A549 (cell line): ENCODE results near the gene FILIP1L. TPM values are rescaled to one million over a fixed set of nuclear protein-coding genes. Genes with fewer than 3 reads are reported as not detected.

Experiments
- ATAC-seq, 2 experiments: fragments of 200-7000 bp in 1 of 2; fragments of >200 bp in 1 of 2; cut with Nextera tagmentation in 1 of 2; cut with Tn5 transposase in 1 of 2; 3 replicates each; pipeline versions ENCODE4 v1.8.0 to v1.9.1; 2018 to 2020; ENCODE audit warnings: mild to moderate bottlenecking in 1 of 2, moderate library complexity in 1 of 2
- CTCF ChIA-PET: fragments of 300-600 bp; sonication (Branson Sonifier 250); formaldehyde crosslinking; extraction: SDS; loops from one replicate; lab custom pipeline; 2021; ENCODE audit warnings: antibody characterized with exemption, inconsistent platforms; lab: Yijun Ruan, JAX
- POLR2A ChIA-PET: fragments of 350-600 bp; formaldehyde crosslinking; extraction: SDS; loops from one replicate; lab custom pipeline; 2021; ENCODE audit warnings: antibody characterized with exemption, inconsistent platforms; lab: Yijun Ruan, JAX
- DNase-seq, 2 experiments: peaks; one replicate each; pipeline versions ENCODE4 v3.0.0 to v3.0.0-alpha.2; 2011 to 2016; ENCODE audit warnings: low read depth in 1 of 2, low spot score in 1 of 2
- FAIRE-seq: peaks from 2 replicates; lab custom pipeline; 2011; peaks lifted over from hg19 to GRCh38; lab: Jason Lieb, UNC
- H3K27ac ChIP-seq, 2 experiments: fragments of >200 bp; sonication (Bioruptor Twin); formaldehyde crosslinking; 3 replicates each; pipeline ENCODE4 v1.5.1; 2016 to 2017
- H3K4me1 ChIP-seq: fragments of >200 bp; sonication (Bioruptor Twin); formaldehyde crosslinking; 3 replicates; pipeline ENCODE4 v1.6.1; 2016
- H3K4me2 ChIP-seq: fragments of >200 bp; sonication (Bioruptor Twin); formaldehyde crosslinking; 3 replicates; pipeline ENCODE4 v1.6.1; 2016
- H3K4me3 ChIP-seq: fragments of >200 bp; sonication (Bioruptor Twin); formaldehyde crosslinking; 3 replicates; pipeline ENCODE4 v1.5.1; 2016
- H3K9me3 ChIP-seq: fragments of >200 bp; sonication (Bioruptor Twin); formaldehyde crosslinking; 3 replicates; pipeline ENCODE4 v1.6.1; 2016
- ATOH8 ChIP-seq: fragments of 250-450 bp; sonication (Bioruptor Pico); IDR thresholded peaks from 2 replicates; pipeline ENCODE4 v1.5.0; 2020; ENCODE audit warnings: low read depth, mild to moderate bottlenecking, moderate library complexity
- CEBPB ChIP-seq, 2 experiments: fragments of >200 bp in 1 of 2; sonication (Bioruptor Twin) in 1 of 2; formaldehyde crosslinking in 1 of 2; IDR thresholded peaks; 2 replicates each; pipeline ENCODE4 v1.6.1; 2012 to 2016
- CHD2 ChIP-seq: fragments of 150-350 bp; IDR thresholded peaks from 2 replicates; pipeline ENCODE4 v1.6.1; 2014; ENCODE audit warnings: low read length; ENCODE audit not compliant: partially characterized antibody
- E2F6 ChIP-seq: IDR thresholded peaks from 2 replicates; pipeline ENCODE4 v1.6.1; 2012; ENCODE audit warnings: low read depth, borderline replicate concordance
- EHF ChIP-seq: fragments of 250-450 bp; sonication (Bioruptor Pico); IDR thresholded peaks from 2 replicates; pipeline ENCODE4 v1.5.0; 2020; ENCODE audit warnings: mild to moderate bottlenecking
- ESRRA ChIP-seq: fragments of 150-350 bp; IDR thresholded peaks from 2 replicates; pipeline ENCODE4 v1.6.1; 2014; ENCODE audit warnings: mild to moderate bottlenecking, low read length, borderline replicate concordance
- FOXS1 ChIP-seq: fragments of 250-450 bp; sonication (Bioruptor Pico); IDR thresholded peaks from 2 replicates; pipeline ENCODE4 v1.5.0; 2020; ENCODE audit warnings: mild to moderate bottlenecking, moderate library complexity
- GATA3 ChIP-seq: IDR thresholded peaks from 2 replicates; pipeline ENCODE4 v1.6.1; 2012; ENCODE audit warnings: borderline replicate concordance
- HES2 ChIP-seq: fragments of >200 bp; sonication (Bioruptor Twin); formaldehyde crosslinking; IDR thresholded peaks from 2 replicates; pipeline ENCODE4 v1.6.1; 2016
- HOXA7 ChIP-seq: fragments of 250-450 bp; sonication (Bioruptor Pico); IDR thresholded peaks from 2 replicates; pipeline ENCODE4 v1.5.0; 2020; ENCODE audit warnings: mild to moderate bottlenecking, moderate library complexity
- JUN ChIP-seq, 2 experiments: fragments of >200 bp; sonication (Bioruptor Twin); formaldehyde crosslinking; IDR thresholded peaks; 2 replicates in 1 of 2; 3 replicates in 1 of 2; pipeline ENCODE4 v1.6.1; 2016 to 2017
- JUNB ChIP-seq: fragments of >200 bp; sonication (Bioruptor Twin); formaldehyde crosslinking; IDR thresholded peaks from 2 replicates; pipeline ENCODE4 v1.6.1; 2016
- KDM1A ChIP-seq: fragments of 200-600 bp; sonication (generic); IDR thresholded peaks from 2 replicates; pipeline ENCODE4 v1.6.1; 2016; ENCODE audit warnings: low read depth, mild to moderate bottlenecking
- KDM5A ChIP-seq: fragments of 200-600 bp; sonication (generic); IDR thresholded peaks from 2 replicates; pipeline ENCODE4 v1.6.1; 2016; ENCODE audit warnings: antibody characterized with exemption, mild to moderate bottlenecking
- MAZ ChIP-seq: fragments of 150-350 bp; IDR thresholded peaks from 2 replicates; pipeline ENCODE4 v1.6.1; 2014; ENCODE audit warnings: antibody characterized with exemption, low read depth, low read length, borderline replicate concordance
- NPAS2 ChIP-seq: fragments of 250-450 bp; sonication (Bioruptor Pico); IDR thresholded peaks from 2 replicates; pipeline ENCODE4 v1.8.0; 2022; ENCODE audit warnings: mild to moderate bottlenecking, moderate library complexity, borderline replicate concordance
- POLR2A ChIP-seq: IDR thresholded peaks from 2 replicates; pipeline ENCODE4 v1.6.1; 2012; ENCODE audit warnings: mild to moderate bottlenecking, low read length
- POLR2AphosphoS2 ChIP-seq: conservative IDR thresholded peaks from 2 replicates; pipeline ENCODE4 v1.6.1; 2012; ENCODE audit warnings: low read length, improper control_type of control experiment, inconsistent platforms
- RCOR1 ChIP-seq: fragments of 150-350 bp; IDR thresholded peaks from 2 replicates; pipeline ENCODE4 v1.6.1; 2014; ENCODE audit warnings: antibody characterized with exemption, low read length, low read depth
- RNF2 ChIP-seq: fragments of 200-600 bp; sonication (generic); IDR thresholded peaks from 2 replicates; pipeline ENCODE4 v1.6.1; 2016; ENCODE audit warnings: low read depth, mild to moderate bottlenecking, antibody characterized with exemption, moderate library complexity, borderline replicate concordance
- SMC3 ChIP-seq: fragments of >200 bp; sonication (Bioruptor Twin); formaldehyde crosslinking; IDR thresholded peaks from 3 replicates; pipeline ENCODE4 v1.6.1; 2018; ENCODE audit warnings: inconsistent platforms
- SREBF2 ChIP-seq: fragments of 450-650 bp; IDR thresholded peaks from 2 replicates; pipeline ENCODE4 v1.6.1; 2014; ENCODE audit warnings: mild to moderate bottlenecking, moderate library complexity
- TFCP2L1 ChIP-seq: fragments of 250-450 bp; sonication (Bioruptor Pico); IDR thresholded peaks from 2 replicates; pipeline ENCODE4 v1.5.0; 2021; ENCODE audit warnings: mild to moderate bottlenecking
- TP53 ChIP-seq: fragments of 250-450 bp; sonication (Bioruptor Pico); IDR thresholded peaks from 2 replicates; pipeline ENCODE4 v1.5.0; 2021; ENCODE audit warnings: mild to moderate bottlenecking, moderate library complexity
- USF2 ChIP-seq: fragments of 450-650 bp; IDR thresholded peaks from 2 replicates; pipeline ENCODE4 v1.6.1; 2014; ENCODE audit warnings: antibody characterized with exemption
- ZFP36 ChIP-seq: fragments of 450-650 bp; IDR thresholded peaks from 2 replicates; pipeline ENCODE4 v1.6.1; 2014; ENCODE audit warnings: borderline replicate concordance; ENCODE audit not compliant: partially characterized antibody
- ZSCAN20 ChIP-seq: fragments of 250-450 bp; sonication (Bioruptor Pico); IDR thresholded peaks from 2 replicates; pipeline ENCODE4 v1.8.0; 2022; ENCODE audit warnings: mild to moderate bottlenecking, moderate library complexity
- WGBS: methylation state at CpG from one replicate; pipeline ENCODE4 v1.1.6; 2017; ENCODE audit errors: missing lambda C conversion rate; 5-methylcytosine and 5-hydroxymethylcytosine counted together
- polyA plus RNA-seq, 4 experiments: library from polyadenylated mRNA; depleted of rRNA in 3 of 4; stranded (reverse); fragments of >200 nt; fragmentation: RNase III in 1 of 4; extraction: RNeasy Plus Mini Kit Qiagen cat#74134 plus additional on column Dnase treatment in 1 of 4; gene quantifications; 2 replicates in 3 of 4; 3 replicates in 1 of 4; pipeline ENCODE4 v1.2.3, GENCODE V29; 2011 to 2017

Gene FILIP1L
- polyA plus RNA-seq, 2 of the 4 experiments (the other 2 are of a cell fraction), result 0.19 to 0.45 TPM

- FAIRE-seq (no peak), DNase-seq (no peak)
- CTCF ChIA-PET, result no interaction called here
- Histone ChIP-seq H3K4me3 (no peak overlapping the region), H3K9me3 (no peaks in the 10 kb centered on the region)
- TF ChIP-seq ATOH8 (CRISPR knock-in tag) (no peak), CEBPB (IDR thresholded peaks at IDR 0.05) (no peak), RCOR1 (no peak)
- TF ChIP-seq, all 56 proteins: peak for 0
- Histone ChIP-seq H3K4me1 (peaks cover under 1% of the 10 kb centered on the region; the same call in 2 of the 3 replicates), H3K4me2 (no peak overlapping the region), H3K27ac (no peak overlapping the region)
- POLR2A ChIA-PET, result interaction anchor here (1.0 kb wide), 1 partner anchor 23 kb away, joined by 3 read pairs; no protein-coding TSS in a partner anchor
- ATAC-seq, result no peak
- WGBS, result 92% methylated on average over 2 of the region's 2 CpGs
Measured at GRCh38 chr3:99883138-99883461, 231.2 kb downstream of the FILIP1L start.

- H3K4me1 ChIP-seq, result peaks cover 6% of the 10 kb centered on the region
- no peak for TF ChIP-seq RNF2
- no peak for TF ChIP-seq FOXS1 (CRISPR knock-in tag)
- no peak for TF ChIP-seq SREBF2
- TF ChIP-seq KDM1A, result no peak
- TF ChIP-seq USF2, result no peak
- TF ChIP-seq ESRRA, result no peak
- no peak for TF ChIP-seq EHF
- no peak for TF ChIP-seq E2F6
- TF ChIP-seq TP53, result no peak
- TF ChIP-seq GATA3, result no peak
- no peak for TF ChIP-seq ZFP36
- TF ChIP-seq ZSCAN20, result no peak
- TF ChIP-seq JUNB, result no peak
- TF ChIP-seq SMC3, result no peak
- TF ChIP-seq HES2, result no peak
- TF ChIP-seq POLR2AphosphoS2, result no peak
- no peak for TF ChIP-seq KDM5A
- no peak for TF ChIP-seq POLR2A
- no peak for TF ChIP-seq TFCP2L1 (CRISPR knock-in tag)
- ATAC-seq, result no peak
- CTCF ChIA-PET, result no interaction called here
- H3K27ac ChIP-seq, result no peak overlapping the region
- FAIRE-seq, result no peak
- 97% methylated on average over 1 of the region's 1 CpG for WGBS
- H3K9me3 ChIP-seq, result no peaks in the 10 kb centered on the region
- no peak overlapping the region for H3K4me2 ChIP-seq
- no peak overlapping the region for H3K4me3 ChIP-seq
- POLR2A ChIA-PET, result interaction anchor here (1.0 kb wide), 1 partner anchor 23 kb away, joined by 3 read pairs; no protein-coding TSS in a partner anchor
- DNase-seq, result no peak
Measured at GRCh38 chr3:99882436-99883137, 231.7 kb downstream of the FILIP1L start.

- no peak for FAIRE-seq
- H3K9me3 ChIP-seq, result no peaks in the 10 kb centered on the region
- TF ChIP-seq JUN (IDR thresholded peaks at IDR 0.05), result no peak
- no peak for TF ChIP-seq RNF2
- TF ChIP-seq POLR2AphosphoS2, result no peak
- TF ChIP-seq CHD2, result no peak
- no peak for TF ChIP-seq HOXA7
- TF ChIP-seq MAZ, result no peak
- TF ChIP-seq ZFP36, result no peak
- TF ChIP-seq NPAS2 (CRISPR knock-in tag), result no peak
- TF ChIP-seq POLR2A, result no peak
- no peak for TF ChIP-seq KDM1A
- TF ChIP-seq, all 56 proteins: peak for 0
- DNase-seq, result no peak
- ATAC-seq, result no peak
- Histone ChIP-seq H3K4me3 (no peak overlapping the region), H3K4me1 (peaks cover 9% of the 10 kb centered on the region), H3K27ac (no peak overlapping the region), H3K4me2 (no peak overlapping the region)
- WGBS, result 95% methylated on average over 2 of the region's 2 CpGs
- ChIA-PET POLR2A (interaction anchor here (0.7 kb wide), 1 partner anchor 268 kb away, joined by 3 read pairs; no protein-coding TSS in a partner anchor), CTCF (no interaction called here)
Measured at GRCh38 chr3:99881121-99881524, 233.2 kb downstream of the FILIP1L start.
